HL-60 (cell line): ENCODE results near the gene SOX6.

Experiments
- DNase-seq, 2 experiments: peaks; one replicate each; pipeline ENCODE4 v3.0.0-alpha.2; 2010 to 2020; ENCODE audit warnings: low read depth in 1 of 2, low spot score in 1 of 2
- H3K27ac ChIP-seq: fragments of 250-450 bp; sonication (Bioruptor Pico); replicated peaks from 2 replicates; pipeline ENCODE4 v1.5.1; 2020; ENCODE audit warnings: mild to moderate bottlenecking, moderate library complexity
- H3K27me3 ChIP-seq: fragments of 250-450 bp; sonication (Bioruptor Pico); 2 replicates; pipeline ENCODE4 v1.5.1; 2021; ENCODE audit warnings: mild to moderate bottlenecking, moderate library complexity; ENCODE audit not compliant: insufficient read depth, poor library complexity, severe bottlenecking
- H3K4me3 ChIP-seq: replicated peaks from 2 replicates; pipeline ENCODE4 v1.5.1; 2011; ENCODE audit warnings: mild to moderate bottlenecking, control low read depth, low read length; ENCODE audit not compliant: insufficient read depth
- CTCF ChIP-seq: IDR thresholded peaks from one replicate; pipeline ENCODE4 v1.5.1; 2011; ENCODE audit warnings: low read length, control low read depth, inconsistent platforms; ENCODE audit not compliant: insufficient read depth
- GABPA ChIP-seq: IDR thresholded peaks from 2 replicates; pipeline ENCODE4 v1.6.1; 2012; ENCODE audit warnings: low read depth
- POLR2AphosphoS5 ChIP-seq: IDR thresholded peaks from 2 replicates; pipeline ENCODE4 v1.6.1; 2012; ENCODE audit warnings: low read depth
- REST ChIP-seq: IDR thresholded peaks from 2 replicates; pipeline ENCODE4 v1.6.1; 2012; ENCODE audit warnings: low read depth; ENCODE audit not compliant: insufficient replicate concordance
- SPI1 ChIP-seq: IDR thresholded peaks from 2 replicates; pipeline ENCODE4 v1.6.1; 2012; ENCODE audit warnings: low read depth, mild to moderate bottlenecking, borderline replicate concordance

Gene SOX6

GRCh38 chr11:16169956-16170847 lies 186.1 kb downstream of the SOX6 start:
- Histone ChIP-seq H3K27me3 (peaks cover 6% of the 10 kb centered on the region), H3K27ac (no peak overlapping the region), H3K4me3 (no peak overlapping the region)
- TF ChIP-seq CTCF (no peak), GABPA (no peak), POLR2AphosphoS5 (no peak), REST (no peak)
- DNase-seq, result no peak

GRCh38 chr11:16169541-16169940 lies 186.8 kb downstream of the SOX6 start:
- DNase-seq, result no peak
- TF ChIP-seq REST (no peak), CTCF (no peak), POLR2AphosphoS5 (no peak), GABPA (no peak), SPI1 (no peak)
- Histone ChIP-seq H3K27ac (no peak overlapping the region), H3K4me3 (no peak overlapping the region), H3K27me3 (peaks cover 6% of the 10 kb centered on the region)

- Histone ChIP-seq H3K27me3 (peaks cover 6% of the 10 kb centered on the region), H3K27ac (no peak overlapping the region), H3K4me3 (no peak overlapping the region)
- DNase-seq, result no peak
- no peak for TF ChIP-seq REST
- no peak for TF ChIP-seq CTCF
- no peak for TF ChIP-seq POLR2AphosphoS5
- no peak for TF ChIP-seq GABPA
- TF ChIP-seq SPI1, result no peak
These were observed 188.4 kb downstream of the SOX6 start for GRCh38 chr11:16167706-16168487.
